GM12865 (cell line): Measurements from ENCODE around the gene ADCY6.

ENCODE experiments used
- DNase-seq: peaks from one replicate; pipeline ENCODE4 v3.0.0; 2010; ENCODE audit warnings: low read depth
- H3K4me3 ChIP-seq: 2 replicates; pipeline ENCODE4 v1.5.1; 2011; ENCODE audit warnings: mild to moderate bottlenecking, low read depth, low read length, control low read depth
- TF ChIP-seq, protein P1 (sequence below): IDR thresholded peaks from 2 replicates; pipeline ENCODE4 v1.5.1; 2011; ENCODE audit warnings: low read length, control low read depth, low read depth, inconsistent platforms; ENCODE audit not compliant: insufficient read depth; ENCODE audit errors: missing control alignments

The ADCY6 gene

DNA sequence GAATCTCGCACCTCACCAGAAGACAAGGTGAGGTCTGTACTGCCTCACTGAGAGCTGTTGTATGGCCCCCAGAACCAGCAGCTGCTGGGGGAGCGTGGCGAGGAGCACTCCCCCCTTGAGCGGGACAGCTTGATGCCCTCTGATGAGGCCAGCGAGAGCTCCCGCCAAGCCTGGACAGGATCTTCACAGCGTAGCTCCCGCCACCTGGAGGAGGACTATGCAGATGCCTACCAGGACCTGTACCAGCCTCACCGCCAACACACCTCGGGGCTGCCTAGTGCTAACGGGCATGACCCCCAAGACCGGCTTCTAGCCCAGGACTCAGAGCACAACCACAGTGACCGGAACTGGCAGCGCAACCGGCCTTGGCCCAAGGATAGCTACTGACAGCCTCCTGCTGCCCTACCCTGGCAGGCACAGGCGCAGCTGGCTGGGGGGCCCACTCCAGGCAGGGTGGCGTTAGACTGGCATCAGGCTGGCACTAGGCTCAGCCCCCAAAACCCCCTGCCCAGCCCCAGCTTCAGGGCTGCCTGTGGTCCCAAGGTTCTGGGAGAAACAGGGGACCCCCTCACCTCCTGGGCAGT is 38.7 kb upstream of the ADCY6 start:
- TF ChIP-seq, protein P1, sequence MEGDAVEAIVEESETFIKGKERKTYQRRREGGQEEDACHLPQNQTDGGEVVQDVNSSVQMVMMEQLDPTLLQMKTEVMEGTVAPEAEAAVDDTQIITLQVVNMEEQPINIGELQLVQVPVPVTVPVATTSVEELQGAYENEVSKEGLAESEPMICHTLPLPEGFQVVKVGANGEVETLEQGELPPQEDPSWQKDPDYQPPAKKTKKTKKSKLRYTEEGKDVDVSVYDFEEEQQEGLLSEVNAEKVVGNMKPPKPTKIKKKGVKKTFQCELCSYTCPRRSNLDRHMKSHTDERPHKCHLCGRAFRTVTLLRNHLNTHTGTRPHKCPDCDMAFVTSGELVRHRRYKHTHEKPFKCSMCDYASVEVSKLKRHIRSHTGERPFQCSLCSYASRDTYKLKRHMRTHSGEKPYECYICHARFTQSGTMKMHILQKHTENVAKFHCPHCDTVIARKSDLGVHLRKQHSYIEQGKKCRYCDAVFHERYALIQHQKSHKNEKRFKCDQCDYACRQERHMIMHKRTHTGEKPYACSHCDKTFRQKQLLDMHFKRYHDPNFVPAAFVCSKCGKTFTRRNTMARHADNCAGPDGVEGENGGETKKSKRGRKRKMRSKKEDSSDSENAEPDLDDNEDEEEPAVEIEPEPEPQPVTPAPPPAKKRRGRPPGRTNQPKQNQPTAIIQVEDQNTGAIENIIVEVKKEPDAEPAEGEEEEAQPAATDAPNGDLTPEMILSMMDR = no peak
- no peak for DNase-seq
- H3K4me3 ChIP-seq = no peak overlapping the region

DNA sequence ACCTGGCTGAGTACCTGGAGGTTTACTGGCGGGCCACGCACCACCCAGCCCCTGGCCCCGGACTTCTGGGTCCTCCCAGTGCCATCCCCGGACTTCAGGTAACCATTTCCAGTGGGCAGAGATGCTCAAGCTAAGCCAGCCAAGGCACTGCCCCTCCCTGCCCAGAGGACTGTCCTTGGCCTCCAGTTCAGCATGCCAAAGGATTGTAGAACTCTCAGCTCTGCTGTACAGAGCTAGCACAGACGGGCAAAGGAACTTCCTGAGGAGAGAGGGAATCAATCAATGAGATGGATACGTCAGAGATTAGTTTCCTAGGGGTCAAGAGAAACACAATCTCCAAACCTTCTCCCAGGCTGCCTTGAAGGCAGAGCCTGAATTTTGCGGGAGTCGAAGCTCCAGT is 38.1 kb upstream of the ADCY6 start:
- DNase-seq = no peak
- TF ChIP-seq, protein P1 = no peak
- H3K4me3 ChIP-seq = no peak overlapping the region

DNA sequence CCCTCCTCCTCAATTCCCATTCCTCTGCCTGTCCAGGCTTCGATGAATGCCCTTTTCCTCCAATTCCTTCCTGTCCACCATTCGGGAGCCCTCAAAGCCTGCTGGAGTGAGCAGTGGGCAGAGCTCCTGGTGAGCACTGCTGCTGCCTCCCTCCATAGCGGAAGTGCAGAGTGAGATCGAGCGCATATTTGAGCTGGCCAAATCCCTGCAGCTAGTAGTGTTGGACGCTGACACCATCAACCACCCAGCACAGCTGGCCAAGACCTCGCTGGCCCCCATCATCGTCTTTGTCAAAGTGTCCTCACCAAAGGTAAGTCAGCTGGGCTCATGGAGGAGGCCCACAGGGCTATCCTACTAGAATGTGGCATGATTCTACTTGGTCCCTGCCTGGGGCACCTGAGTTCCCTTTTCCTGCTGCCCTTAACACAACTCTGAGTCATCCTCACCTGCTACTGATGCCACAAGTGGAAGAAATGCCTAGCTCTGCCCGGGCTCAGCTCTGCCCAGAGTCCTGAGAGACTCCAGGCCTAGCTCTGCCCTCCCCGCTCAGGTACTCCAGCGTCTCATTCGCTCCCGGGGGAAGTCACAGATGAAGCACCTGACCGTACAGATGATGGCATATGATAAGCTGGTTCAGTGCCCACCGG is 37.4 kb upstream of the ADCY6 start:
- TF ChIP-seq, protein P1 = no peak
- H3K4me3 ChIP-seq = no peak overlapping the region
- DNase-seq = no peak

DNA sequence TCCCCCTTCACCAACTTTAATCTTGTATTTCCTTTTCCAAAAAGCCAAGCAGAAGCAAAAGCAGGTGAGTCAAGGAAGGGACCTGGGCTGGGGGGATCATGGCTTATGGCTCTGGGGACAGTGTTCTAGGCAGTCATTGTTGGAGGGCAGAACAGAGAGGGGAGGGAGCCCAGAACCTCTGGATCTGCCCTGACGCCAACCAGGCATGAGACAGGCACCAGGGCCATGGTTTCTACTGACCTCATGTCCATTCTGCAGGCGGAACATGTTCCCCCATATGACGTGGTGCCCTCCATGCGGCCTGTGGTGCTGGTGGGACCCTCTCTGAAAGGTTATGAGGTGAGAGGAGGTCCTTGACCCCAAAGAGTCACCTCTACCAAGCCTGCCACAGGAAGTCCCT is 36.0 kb upstream of the ADCY6 start:
- DNase-seq = no peak
- H3K4me3 ChIP-seq = no peak overlapping the region
- TF ChIP-seq, protein P1 = no peak

DNA sequence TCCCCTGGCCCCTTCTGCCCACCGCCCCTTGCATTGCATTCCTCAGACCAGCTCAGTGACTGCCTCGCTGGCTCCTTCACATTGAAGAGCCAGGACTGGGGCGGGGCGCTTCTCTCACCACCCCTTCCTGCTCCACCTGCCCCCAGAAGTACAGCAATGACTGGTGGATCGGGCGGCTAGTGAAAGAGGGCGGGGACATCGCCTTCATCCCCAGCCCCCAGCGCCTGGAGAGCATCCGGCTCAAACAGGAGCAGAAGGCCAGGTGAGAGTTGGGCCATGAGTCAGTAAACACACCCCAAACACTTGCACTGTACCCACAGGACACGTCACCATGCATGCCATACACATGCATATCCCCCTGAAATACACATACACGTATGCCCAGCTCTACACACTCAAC is 35.2 kb upstream of the ADCY6 start:
- TF ChIP-seq, protein P1 = no peak
- peak; percentile 82 for DNase-seq
- no peak overlapping the region for H3K4me3 ChIP-seq

DNA sequence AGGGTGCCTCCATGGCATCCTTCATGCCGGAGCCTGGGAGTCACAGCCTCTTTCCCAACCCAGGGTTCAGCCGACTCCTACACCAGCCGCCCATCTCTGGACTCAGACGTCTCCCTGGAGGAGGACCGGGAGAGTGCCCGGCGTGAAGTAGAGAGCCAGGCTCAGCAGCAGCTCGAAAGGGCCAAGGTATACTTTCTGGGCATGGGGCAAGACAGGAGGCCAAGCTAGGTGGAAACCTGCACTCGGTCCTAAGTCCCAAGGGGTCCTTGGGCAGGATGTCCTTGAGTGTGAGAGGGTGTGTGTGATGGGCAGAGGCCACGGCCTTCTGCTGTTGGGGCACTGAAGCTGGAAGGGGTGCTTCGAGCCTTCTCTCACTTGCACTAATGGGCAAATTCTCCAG is 34.4 kb upstream of the ADCY6 start:
- TF ChIP-seq, protein P1 = no peak
- DNase-seq = no peak
- no peak overlapping the region for H3K4me3 ChIP-seq

DNA sequence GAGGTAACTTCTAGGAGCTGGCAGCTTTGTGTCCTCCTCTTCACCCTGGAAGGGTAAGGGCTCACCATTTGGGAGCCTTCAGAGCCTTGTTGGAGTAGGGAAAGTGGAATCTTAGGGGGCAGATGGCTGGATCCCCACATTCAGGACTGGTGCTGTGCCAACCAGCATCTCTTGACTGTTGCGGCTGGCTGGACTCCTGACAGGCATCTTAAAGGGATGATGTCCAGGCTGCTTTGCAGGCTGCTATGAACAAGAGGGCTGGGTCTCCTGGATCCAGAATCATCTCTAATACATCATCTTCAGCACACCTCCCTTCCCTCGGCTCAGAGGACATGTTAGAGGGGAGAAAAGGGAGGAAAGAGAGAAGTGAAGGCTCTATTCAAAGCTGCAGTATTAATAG is 33.8 kb upstream of the ADCY6 start:
- DNase-seq = no peak
- TF ChIP-seq, protein P1 = no peak
- H3K4me3 ChIP-seq = no peak overlapping the region
